Spleen (tissue), 7 donors: ENCODE data around the gene MKX.

ENCODE experiments used
- POLR2AphosphoS5 ChIP-seq, 3 donors: sonication (generic); formaldehyde crosslinking; IDR thresholded peaks; one replicate each; pipeline ENCODE4 v1.5.1; 2017; ENCODE audit warnings: antibody characterized with exemption in 3 of 3
- TF ChIP-seq, protein P1 (sequence below), 11 experiments: fragments of 200-600 bp in 7 of 11; fragments of 450-650 bp in 4 of 11; sonication (generic) in 4 of 11; IDR thresholded peaks in 8 of 11; conservative IDR thresholded peaks in 3 of 11; 1 replicate in 7 of 11; 2 replicates in 4 of 11; pipeline versions ENCODE4 v1.4.0 to v1.8.0; 2016 to 2021; ENCODE audit warnings: antibody characterized with exemption in 11 of 11, inconsistent platforms in 4 of 11, mild to moderate bottlenecking in 1 of 11
- donor health status: DM: no; HTN: no; CAD: no; lungs with moderate emphysema.
- donor health status: DM: no; HTN: no; CAD: no.
- donor health status: DM: no; HTN: no; CAD: no.

DNA sequence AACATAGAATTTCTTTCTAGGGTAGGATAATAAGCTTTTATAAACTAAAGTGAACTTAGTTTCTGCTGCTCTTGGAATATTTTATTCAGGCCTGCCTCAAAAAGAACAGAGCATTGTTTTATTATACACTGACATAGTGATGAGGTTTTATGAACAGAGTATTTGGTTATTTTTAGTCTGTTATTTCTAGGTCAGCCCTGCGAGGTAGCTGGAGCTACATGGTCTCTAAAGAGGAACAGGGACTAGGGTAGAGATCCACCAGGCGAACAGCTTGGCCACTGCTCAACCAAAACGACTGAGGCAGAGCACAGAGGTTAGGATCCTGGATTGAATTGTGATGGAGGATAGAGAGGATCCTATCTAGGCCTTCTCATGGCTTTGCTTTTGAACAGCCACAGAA lies 53.0 kb downstream of the MKX start:
- TF ChIP-seq POLR2AphosphoS5 (IDR thresholded peaks at IDR 0.05), result no peak
- TF ChIP-seq, protein P1, sequence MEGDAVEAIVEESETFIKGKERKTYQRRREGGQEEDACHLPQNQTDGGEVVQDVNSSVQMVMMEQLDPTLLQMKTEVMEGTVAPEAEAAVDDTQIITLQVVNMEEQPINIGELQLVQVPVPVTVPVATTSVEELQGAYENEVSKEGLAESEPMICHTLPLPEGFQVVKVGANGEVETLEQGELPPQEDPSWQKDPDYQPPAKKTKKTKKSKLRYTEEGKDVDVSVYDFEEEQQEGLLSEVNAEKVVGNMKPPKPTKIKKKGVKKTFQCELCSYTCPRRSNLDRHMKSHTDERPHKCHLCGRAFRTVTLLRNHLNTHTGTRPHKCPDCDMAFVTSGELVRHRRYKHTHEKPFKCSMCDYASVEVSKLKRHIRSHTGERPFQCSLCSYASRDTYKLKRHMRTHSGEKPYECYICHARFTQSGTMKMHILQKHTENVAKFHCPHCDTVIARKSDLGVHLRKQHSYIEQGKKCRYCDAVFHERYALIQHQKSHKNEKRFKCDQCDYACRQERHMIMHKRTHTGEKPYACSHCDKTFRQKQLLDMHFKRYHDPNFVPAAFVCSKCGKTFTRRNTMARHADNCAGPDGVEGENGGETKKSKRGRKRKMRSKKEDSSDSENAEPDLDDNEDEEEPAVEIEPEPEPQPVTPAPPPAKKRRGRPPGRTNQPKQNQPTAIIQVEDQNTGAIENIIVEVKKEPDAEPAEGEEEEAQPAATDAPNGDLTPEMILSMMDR (IDR thresholded peaks at IDR 0.05 in 8 of 11, conservative IDR thresholded peaks at IDR 0.05 in 3 of 11), result no peak
